Right lobe of liver (tissue), 6 donors: ENCODE measurements around the gene LRIT2. TPM values are rescaled to one million over a fixed set of nuclear protein-coding genes. Genes with fewer than 3 reads are reported as not detected.

Experiments
- ATAC-seq, 4 donors: fragments of 200-7000 bp; cut with Tn5 transposase; one replicate each; pipeline ENCODE4 v1.9.1; 2020; ENCODE audit warnings: mild to moderate bottlenecking in 4 of 4, moderate library complexity in 4 of 4
- DNase-seq, 3 donors: peaks; one replicate each; pipeline ENCODE4 v3.0.0-alpha.2; 2020
- H3K27ac ChIP-seq, 3 donors: fragments of 200-600 bp; one replicate each; pipeline ENCODE4 v1.8.0; 2022
- H3K27me3 ChIP-seq, 2 donors: fragments of 200-600 bp; one replicate each; pipeline ENCODE4 v1.8.0; 2022
- H3K36me3 ChIP-seq, 4 donors: fragments of 200-600 bp; sonication (generic) in 1 of 4; one replicate each; pipeline versions ENCODE4 v1.5.1 to v1.8.0; 2017 to 2022; ENCODE audit warnings: control low read depth in 1 of 4
- H3K4me1 ChIP-seq, 4 donors: fragments of 200-600 bp; sonication (generic) in 1 of 4; one replicate each; pipeline versions ENCODE4 v1.5.1 to v1.8.0; 2017 to 2022; ENCODE audit warnings: control low read depth in 1 of 4
- H3K4me3 ChIP-seq, 3 donors: fragments of 200-600 bp; one replicate each; pipeline ENCODE4 v1.8.0; 2022
- H3K9me3 ChIP-seq, 4 donors: fragments of 200-600 bp; sonication (generic) in 1 of 4; one replicate each; pipeline versions ENCODE4 v1.5.1 to v1.8.0; 2017 to 2022; ENCODE audit warnings: control low read depth in 1 of 4
- POLR2A ChIP-seq: fragments of 450-650 bp; IDR thresholded peaks from one replicate; pipeline ENCODE4 v1.6.1; 2017; ENCODE audit warnings: antibody characterized with exemption, mild to moderate bottlenecking
- WGBS: methylation state at CpG from one replicate; pipeline ENCODE4 v1.1.6; 2018; ENCODE audit warnings: low coverage, low lambda C conversion rate; ENCODE audit not compliant: insufficient coverage; ENCODE audit errors: missing lambda C conversion rate; 5-methylcytosine and 5-hydroxymethylcytosine counted together
- intact Hi-C, 2 donors: fragments of 100-400 bp; cut with DNase I; formaldehyde crosslinking; loops; one replicate each; pipeline versions ENCODE4 v1.11.2 to v1.14.1; 2022
- total RNA-seq, 6 experiments: library from RNA; depleted of rRNA in 2 of 6; stranded (reverse); fragments of >200 nt in 2 of 6; fragmentation: NEBNext Ultra II Directional in 3 of 6; extraction: Animal tissue kit (Norgen Biotek cat#: 25700) in 3 of 6; gene quantifications; one replicate each; pipeline versions ENCODE4 v1.1.0 to v1.2.4, GENCODE V29; 2016 to 2023
- TF ChIP-seq, protein P1 (sequence below), 4 donors: fragments of 200-600 bp in 3 of 4; fragments of 450-650 bp in 1 of 4; IDR thresholded peaks; one replicate each; pipeline versions ENCODE4 v1.5.1 to v1.8.0; 2016 to 2022; ENCODE audit warnings: antibody characterized with exemption in 4 of 4, mild to moderate bottlenecking in 2 of 4
- donor health status: DM: no; HTN: yes; CAD: no.
- donor health status: DM: no; HTN: no; CAD: no.
- donor health status: DM: no; HTN: no; CAD: no.
- donor health status: DM: no; HTN: yes; CAD: no.
- donor health status: DM: no; HTN: yes; CAD: no.

Gene LRIT2
- total RNA-seq, 6 experiments from 2014 or later, result not detected

DNA sequence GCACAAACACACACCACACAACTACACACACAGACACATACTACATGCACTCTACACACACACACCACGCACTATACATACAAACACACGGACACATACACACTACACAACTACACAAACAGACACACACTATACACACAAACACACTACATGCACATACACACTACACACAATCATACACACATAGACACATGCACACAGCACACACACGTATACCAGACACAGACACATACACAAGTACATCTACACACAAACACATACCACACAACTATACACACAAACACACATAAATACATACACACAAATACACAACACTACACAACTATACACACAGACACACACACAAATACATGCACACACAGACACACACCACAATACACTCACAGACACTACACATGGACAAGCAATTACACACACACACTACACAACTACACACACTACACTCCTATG lies 47.2 kb downstream of the LRIT2 start:
- Histone ChIP-seq H3K9me3 (no peaks in the 10 kb centered on the region), H3K4me1 (no peaks in the 10 kb centered on the region), H3K36me3 (no peaks in the 10 kb centered on the region), H3K4me3 (no peak overlapping the region), H3K27ac (no peak overlapping the region), H3K27me3 (no peaks in the 10 kb centered on the region)
- TF ChIP-seq POLR2A, result no peak
- TF ChIP-seq, protein P1, sequence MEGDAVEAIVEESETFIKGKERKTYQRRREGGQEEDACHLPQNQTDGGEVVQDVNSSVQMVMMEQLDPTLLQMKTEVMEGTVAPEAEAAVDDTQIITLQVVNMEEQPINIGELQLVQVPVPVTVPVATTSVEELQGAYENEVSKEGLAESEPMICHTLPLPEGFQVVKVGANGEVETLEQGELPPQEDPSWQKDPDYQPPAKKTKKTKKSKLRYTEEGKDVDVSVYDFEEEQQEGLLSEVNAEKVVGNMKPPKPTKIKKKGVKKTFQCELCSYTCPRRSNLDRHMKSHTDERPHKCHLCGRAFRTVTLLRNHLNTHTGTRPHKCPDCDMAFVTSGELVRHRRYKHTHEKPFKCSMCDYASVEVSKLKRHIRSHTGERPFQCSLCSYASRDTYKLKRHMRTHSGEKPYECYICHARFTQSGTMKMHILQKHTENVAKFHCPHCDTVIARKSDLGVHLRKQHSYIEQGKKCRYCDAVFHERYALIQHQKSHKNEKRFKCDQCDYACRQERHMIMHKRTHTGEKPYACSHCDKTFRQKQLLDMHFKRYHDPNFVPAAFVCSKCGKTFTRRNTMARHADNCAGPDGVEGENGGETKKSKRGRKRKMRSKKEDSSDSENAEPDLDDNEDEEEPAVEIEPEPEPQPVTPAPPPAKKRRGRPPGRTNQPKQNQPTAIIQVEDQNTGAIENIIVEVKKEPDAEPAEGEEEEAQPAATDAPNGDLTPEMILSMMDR (IDR thresholded peaks at IDR 0.05), result no peak
- no peak for ATAC-seq
- 71% methylated on average over 3 of the region's 3 CpGs for WGBS
- DNase-seq, result no peak
- intact Hi-C loops, result no loop called here

DNA sequence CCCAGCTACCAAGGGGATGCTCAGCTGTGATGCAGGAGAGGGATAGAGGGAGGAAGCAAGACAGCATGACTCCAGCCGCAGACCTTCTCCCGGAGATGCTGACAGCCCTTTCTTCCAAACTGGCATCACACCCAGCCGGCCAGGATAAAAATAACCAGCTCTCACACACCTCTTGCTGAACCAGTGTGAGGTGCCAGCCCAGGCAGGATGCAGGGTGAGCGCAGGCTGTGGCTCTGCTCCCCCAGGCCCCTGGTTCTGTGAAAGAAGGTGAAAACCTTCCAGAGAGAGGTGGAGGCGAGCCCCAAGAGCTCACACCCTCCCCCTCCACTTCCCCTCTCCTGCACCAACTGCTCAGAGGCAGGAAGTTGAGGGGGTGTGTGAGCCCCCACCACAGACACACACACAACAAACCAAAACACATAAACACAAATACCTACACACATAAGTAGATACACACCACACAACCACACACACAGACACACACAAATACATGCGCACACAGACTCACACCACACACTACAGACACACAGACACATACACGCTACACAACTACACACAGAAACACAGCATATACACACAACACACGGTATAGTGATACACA lies 47.7 kb downstream of the LRIT2 start:
- Histone ChIP-seq H3K36me3 (no peaks in the 10 kb centered on the region), H3K4me3 (no peak overlapping the region), H3K4me1 (no peaks in the 10 kb centered on the region), H3K9me3 (no peaks in the 10 kb centered on the region), H3K27me3 (no peaks in the 10 kb centered on the region), H3K27ac (no peak overlapping the region)
- peak; percentile 30 to 68 (median 64) for ATAC-seq
- no peak for TF ChIP-seq POLR2A
- TF ChIP-seq, protein P1 (IDR thresholded peaks at IDR 0.05), result no peak
- peak in 1 of 3 donors; percentile 22 for DNase-seq
- intact Hi-C loops, result no loop called here
- WGBS, result 63% methylated on average over 4 of the region's 8 CpGs

DNA sequence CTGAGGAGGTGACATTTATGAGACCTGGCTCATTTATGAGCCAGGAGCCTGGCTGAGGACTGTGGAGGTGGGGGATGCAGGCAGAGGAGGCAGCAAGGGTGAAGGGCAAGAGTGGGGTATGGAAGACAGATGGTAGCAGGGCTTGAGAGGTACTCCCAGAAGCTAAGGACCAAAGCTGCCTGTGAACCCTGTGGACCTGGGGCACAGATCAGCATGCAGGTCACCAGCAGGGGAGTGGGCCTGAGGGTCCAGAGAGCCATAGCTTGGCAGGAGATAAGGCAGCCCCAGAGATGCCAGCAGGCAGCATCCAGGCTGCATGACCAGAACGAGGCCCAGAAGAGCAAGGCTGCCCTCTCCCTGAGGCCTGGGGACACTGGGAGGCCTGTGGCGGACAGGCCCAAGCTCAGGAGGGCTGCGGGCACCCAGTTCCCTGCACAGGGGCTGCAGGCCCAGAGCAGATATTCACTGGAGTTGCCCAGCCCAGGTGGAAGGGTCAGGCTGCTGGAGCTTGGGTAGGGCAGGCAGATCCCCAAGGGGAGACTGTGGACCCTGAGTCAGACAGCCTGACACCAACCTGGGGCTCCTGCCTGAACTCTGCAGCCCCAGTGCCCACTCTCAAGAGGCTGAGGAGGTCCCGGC lies 48.4 kb downstream of the LRIT2 start:
- Histone ChIP-seq H3K36me3 (no peaks in the 10 kb centered on the region), H3K4me1 (no peaks in the 10 kb centered on the region), H3K9me3 (no peaks in the 10 kb centered on the region), H3K27ac (no peak overlapping the region), H3K4me3 (no peak overlapping the region), H3K27me3 (no peaks in the 10 kb centered on the region)
- intact Hi-C loops, result no loop called here
- no CpG with 5 or more reads among the region's 4 CpGs for WGBS
- TF ChIP-seq, protein P1 (IDR thresholded peaks at IDR 0.05), result no peak
- no peak for TF ChIP-seq POLR2A
- ATAC-seq (peak in 2 of 4 donors; percentile 12 to 32), DNase-seq (no peak)

DNA sequence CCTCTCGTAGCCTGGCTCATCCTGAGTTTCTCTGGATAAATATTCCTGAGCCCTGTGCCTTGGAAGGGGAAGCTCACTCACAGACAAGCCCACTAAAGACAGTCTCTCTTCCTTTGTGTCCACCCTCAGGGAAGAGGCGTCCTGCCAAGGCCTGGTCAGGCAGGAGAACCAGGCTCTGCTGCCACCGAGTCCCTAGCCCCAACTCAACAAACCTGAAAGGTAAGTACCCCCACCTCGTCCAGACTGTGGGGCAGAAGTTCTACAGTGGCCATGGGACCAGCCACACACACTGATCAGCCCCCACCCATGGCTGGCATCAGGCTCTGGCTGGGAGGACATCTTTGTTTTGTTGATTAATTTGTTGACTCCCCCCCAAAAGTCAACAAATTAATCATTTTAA lies 49.0 kb downstream of the LRIT2 start:
- no peak for ATAC-seq
- H3K27ac ChIP-seq, result no peak overlapping the region
- no peaks in the 10 kb centered on the region for H3K36me3 ChIP-seq
- intact Hi-C loops, result no loop called here
- H3K27me3 ChIP-seq, result no peaks in the 10 kb centered on the region
- no peaks in the 10 kb centered on the region for H3K9me3 ChIP-seq
- no peak overlapping the region for H3K4me3 ChIP-seq
- H3K4me1 ChIP-seq, result no peaks in the 10 kb centered on the region
- no peak for DNase-seq
- no peak for TF ChIP-seq POLR2A
- TF ChIP-seq, protein P1 (IDR thresholded peaks at IDR 0.05), result no peak
- WGBS, result 58% methylated on average over 3 of the region's 4 CpGs
